B cell (primary cell): ENCODE results near the gene TBX10.

ENCODE experiments used
- EZH2 ChIP-seq: IDR thresholded peaks from 2 replicates; pipeline ENCODE4 v1.6.1; 2012; ENCODE audit warnings: borderline replicate concordance, low read depth, mild to moderate bottlenecking, moderate library complexity, low read length; ENCODE audit not compliant: insufficient read depth, poor library complexity, severe bottlenecking
- TF ChIP-seq, protein P1 (sequence below): fragments of 200-600 bp; IDR thresholded peaks from one replicate; pipeline ENCODE4 v1.8.0; 2022; ENCODE audit warnings: antibody characterized with exemption, mild to moderate bottlenecking

DNA sequence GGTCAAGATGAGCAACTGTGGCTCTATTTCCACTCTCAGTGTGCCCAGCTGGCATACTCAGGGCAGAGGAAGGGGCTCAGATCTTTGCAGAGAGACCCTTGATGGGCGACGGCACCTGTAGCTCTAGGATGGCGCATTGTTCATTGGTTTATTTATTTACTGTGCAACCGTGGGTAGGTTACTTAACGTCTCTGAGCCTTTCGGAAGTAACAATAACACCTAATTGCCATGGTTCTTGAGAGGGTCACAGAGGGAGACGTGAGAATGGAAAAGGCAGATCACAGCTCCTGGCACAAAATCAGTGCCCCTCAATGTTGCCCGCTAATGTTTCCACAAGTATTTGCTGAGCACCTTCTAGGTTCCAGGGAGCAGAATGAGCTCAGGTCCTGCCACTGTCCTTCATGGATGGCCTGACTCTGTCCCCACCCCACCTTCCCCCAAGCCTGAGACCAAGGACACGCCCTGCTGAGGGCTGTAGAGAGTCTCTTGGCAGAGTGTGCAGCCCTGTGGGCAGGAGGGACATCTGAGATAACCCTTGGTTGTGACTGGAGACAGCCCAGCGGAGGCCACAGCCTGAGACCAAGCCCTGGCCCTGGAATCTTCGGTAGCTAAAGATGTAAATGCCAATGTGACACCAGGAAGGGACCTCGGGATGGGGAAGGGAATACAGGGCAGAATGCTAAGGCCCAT is 35.6 kb upstream of the TBX10 start:
- TF ChIP-seq, protein P1, sequence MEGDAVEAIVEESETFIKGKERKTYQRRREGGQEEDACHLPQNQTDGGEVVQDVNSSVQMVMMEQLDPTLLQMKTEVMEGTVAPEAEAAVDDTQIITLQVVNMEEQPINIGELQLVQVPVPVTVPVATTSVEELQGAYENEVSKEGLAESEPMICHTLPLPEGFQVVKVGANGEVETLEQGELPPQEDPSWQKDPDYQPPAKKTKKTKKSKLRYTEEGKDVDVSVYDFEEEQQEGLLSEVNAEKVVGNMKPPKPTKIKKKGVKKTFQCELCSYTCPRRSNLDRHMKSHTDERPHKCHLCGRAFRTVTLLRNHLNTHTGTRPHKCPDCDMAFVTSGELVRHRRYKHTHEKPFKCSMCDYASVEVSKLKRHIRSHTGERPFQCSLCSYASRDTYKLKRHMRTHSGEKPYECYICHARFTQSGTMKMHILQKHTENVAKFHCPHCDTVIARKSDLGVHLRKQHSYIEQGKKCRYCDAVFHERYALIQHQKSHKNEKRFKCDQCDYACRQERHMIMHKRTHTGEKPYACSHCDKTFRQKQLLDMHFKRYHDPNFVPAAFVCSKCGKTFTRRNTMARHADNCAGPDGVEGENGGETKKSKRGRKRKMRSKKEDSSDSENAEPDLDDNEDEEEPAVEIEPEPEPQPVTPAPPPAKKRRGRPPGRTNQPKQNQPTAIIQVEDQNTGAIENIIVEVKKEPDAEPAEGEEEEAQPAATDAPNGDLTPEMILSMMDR: no peak
- TF ChIP-seq EZH2: no peak
